Measurements from ENCODE around the gene SQSTM1. TPM values are rescaled to one million over a fixed set of nuclear protein-coding genes. Genes with fewer than 3 reads are reported as not detected.

Gene SQSTM1
- total RNA-seq, 1 donor from 2014 or later: 194 TPM

GRCh38 chr5:179880848-179881590, 60.3 kb downstream of the SQSTM1 start:
- intact Hi-C loops (cut with micrococcal nuclease): no loop called here
- no peaks in the 10 kb centered on the region for H3K4me1 Mint-ChIP-seq (ENCODE audit: low read depth)
- H3K27ac Mint-ChIP-seq: no peak overlapping the region
- no peaks in the 10 kb centered on the region for H3K27me3 Mint-ChIP-seq (ENCODE audit: low read depth)
- H3K36me3 Mint-ChIP-seq (ENCODE audit: low read depth): peaks cover 66% of the 10 kb centered on the region
- no peak overlapping the region for H3K4me3 Mint-ChIP-seq (ENCODE audit: low read depth)
- peaks cover 30% of the 10 kb centered on the region for H3K9me3 Mint-ChIP-seq
- DNase-seq (ENCODE audit: low spot score): no peak

- Mint-ChIP-seq H3K4me1 (ENCODE audit: low read depth) (no peaks in the 10 kb centered on the region), H3K4me3 (ENCODE audit: low read depth) (no peak overlapping the region), H3K27ac (no peak overlapping the region), H3K36me3 (ENCODE audit: low read depth) (peaks cover 72% of the 10 kb centered on the region), H3K27me3 (ENCODE audit: low read depth) (no peaks in the 10 kb centered on the region), H3K9me3 (peaks cover 30% of the 10 kb centered on the region)
- intact Hi-C loops (cut with micrococcal nuclease): no loop called here
- DNase-seq (ENCODE audit: low spot score): no peak
These were observed 61.6 kb downstream of the SQSTM1 start for GRCh38 chr5:179882338-179882737.

GRCh38 chr5:179883163-179883562, 62.5 kb downstream of the SQSTM1 start:
- Mint-ChIP-seq H3K9me3 (peaks cover 30% of the 10 kb centered on the region), H3K27me3 (ENCODE audit: low read depth) (no peaks in the 10 kb centered on the region), H3K36me3 (ENCODE audit: low read depth) (peaks cover 74% of the 10 kb centered on the region), H3K4me1 (ENCODE audit: low read depth) (no peaks in the 10 kb centered on the region), H3K27ac (no peak overlapping the region), H3K4me3 (ENCODE audit: low read depth) (no peak overlapping the region)
- DNase-seq (ENCODE audit: low spot score): no peak
- intact Hi-C loops (cut with micrococcal nuclease): no loop called here

GRCh38 chr5:179885491-179886090, 64.9 kb downstream of the SQSTM1 start:
- DNase-seq (ENCODE audit: low spot score): no peak
- no peaks in the 10 kb centered on the region for H3K4me1 Mint-ChIP-seq (ENCODE audit: low read depth)
- intact Hi-C loops (cut with micrococcal nuclease): no loop called here

GRCh38 chr5:179886190-179886911, 65.6 kb downstream of the SQSTM1 start:
- H3K27me3 Mint-ChIP-seq (ENCODE audit: low read depth): no peaks in the 10 kb centered on the region
- H3K9me3 Mint-ChIP-seq: peaks cover 30% of the 10 kb centered on the region
- no peaks in the 10 kb centered on the region for H3K4me1 Mint-ChIP-seq (ENCODE audit: low read depth)
- no peak for DNase-seq (ENCODE audit: low spot score)
- intact Hi-C loops (cut with micrococcal nuclease): no loop called here
- peaks cover 88% of the 10 kb centered on the region for H3K36me3 Mint-ChIP-seq (ENCODE audit: low read depth)
- H3K4me3 Mint-ChIP-seq (ENCODE audit: low read depth): no peak overlapping the region
- H3K27ac Mint-ChIP-seq: no peak overlapping the region

More at GRCh38 chr5:179885491-179886090, 64.9 kb downstream of the SQSTM1 start:
- Mint-ChIP-seq H3K36me3 (ENCODE audit: low read depth) (peaks cover 89% of the 10 kb centered on the region), H3K27ac (no peak overlapping the region), H3K27me3 (ENCODE audit: low read depth) (no peaks in the 10 kb centered on the region), H3K4me3 (ENCODE audit: low read depth) (no peak overlapping the region), H3K9me3 (peaks cover 30% of the 10 kb centered on the region)

- Mint-ChIP-seq H3K9me3 (peaks cover 30% of the 10 kb centered on the region), H3K27me3 (ENCODE audit: low read depth) (no peaks in the 10 kb centered on the region), H3K4me3 (ENCODE audit: low read depth) (no peak overlapping the region), H3K27ac (no peak overlapping the region), H3K36me3 (ENCODE audit: low read depth) (peaks cover 85% of the 10 kb centered on the region), H3K4me1 (ENCODE audit: low read depth) (no peaks in the 10 kb centered on the region)
- no peak for DNase-seq (ENCODE audit: low spot score)
- intact Hi-C loops (cut with micrococcal nuclease): no loop called here
These were observed 66.4 kb downstream of the SQSTM1 start for GRCh38 chr5:179887095-179887494.

Other genes with a start within 250 kb of the SQSTM1 start
- gene HNRNPH1, start 197.2 kb upstream of the SQSTM1 start, total RNA-seq: 1,015 and 1,039 TPM in 2 replicates
- 0.39 and 0.51 TPM in 2 replicates for gene CBY3, start 139.9 kb upstream of the SQSTM1 start, total RNA-seq
- gene CANX, start 121.9 kb upstream of the SQSTM1 start, total RNA-seq: 603 and 609 TPM in 2 replicates
- gene MAML1, start 88.1 kb upstream of the SQSTM1 start, total RNA-seq: 38.1 and 38.3 TPM in 2 replicates
- gene LTC4S, start 26.9 kb upstream of the SQSTM1 start, total RNA-seq: 0.62 and 3.2 TPM in 2 replicates
- gene MGAT4B, start 14.0 kb upstream of the SQSTM1 start, total RNA-seq: 135 and 139 TPM in 2 replicates
- 24.4 and 30.1 TPM in 2 replicates for gene MRNIP, start 37.9 kb downstream of the SQSTM1 start, total RNA-seq
- gene TBC1D9B, start 87.0 kb downstream of the SQSTM1 start, total RNA-seq: 124 and 125 TPM in 2 replicates

All from activated T-helper 2 cell treated with anti-CD3 and anti-CD28 coated beads, Interferon-gamma antibody, Interleukin-2, Interleukin-4, amounts not matched to agents 10 μg/mL and 5 μg/mL and 100 μg/mL, durations not matched to agents 14 hours and 24 hours and 36 hours (primary cell).